ENCODE results near the gene BIRC6.

Gene BIRC6

DNA sequence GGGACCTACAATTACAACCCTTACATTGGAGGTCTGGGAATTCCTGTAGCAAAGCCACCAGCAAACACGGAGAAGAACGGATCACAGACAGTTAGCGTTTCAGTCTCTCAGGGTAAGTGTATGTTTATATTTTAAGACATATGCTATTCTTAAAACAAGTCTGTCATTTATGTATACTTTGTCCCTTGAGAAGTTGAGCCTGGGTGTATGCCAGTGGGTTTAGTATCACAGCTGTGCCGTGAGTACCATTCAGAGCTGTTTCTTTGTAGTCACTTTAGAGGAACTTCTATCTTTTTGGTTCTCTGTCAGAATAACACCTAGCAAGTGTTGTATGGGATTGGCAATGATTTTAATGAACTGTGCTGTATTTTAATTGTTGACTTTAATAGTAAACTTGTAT is 125.6 kb downstream of the BIRC6 start:
- no peak for ATAC-seq
- TF ChIP-seq ISL1 (CRISPR knock-in tag; IDR thresholded peaks at IDR 0.05) (no peak), ZC3H10 (CRISPR knock-in tag; IDR thresholded peaks at IDR 0.05) (no peak), ZNF8 (CRISPR knock-in tag; IDR thresholded peaks at IDR 0.05) (no peak), ZNF565 (CRISPR knock-in tag; conservative IDR thresholded peaks at IDR 0.05; ENCODE audit: low read depth) (no peak), CSDC2 (CRISPR knock-in tag; IDR thresholded peaks at IDR 0.05) (no peak), BACH2 (CRISPR knock-in tag; IDR thresholded peaks at IDR 0.05; ENCODE audit: borderline replicate concordance) (no peak), ZNF70 (CRISPR knock-in tag; IDR thresholded peaks at IDR 0.05) (no peak), TOX (CRISPR knock-in tag; IDR thresholded peaks at IDR 0.05; ENCODE audit: borderline replicate concordance) (no peak), ARNTL (CRISPR knock-in tag; IDR thresholded peaks at IDR 0.05; ENCODE audit: borderline replicate concordance, low read depth) (no peak), ZFP3 (CRISPR knock-in tag; IDR thresholded peaks at IDR 0.05) (no peak), ZFP30 (CRISPR knock-in tag; IDR thresholded peaks at IDR 0.05) (no peak), ESRRG (CRISPR knock-in tag; IDR thresholded peaks at IDR 0.05) (no peak), SNAI2 (CRISPR knock-in tag; IDR thresholded peaks at IDR 0.05) (no peak), GLIS3 (CRISPR knock-in tag; IDR thresholded peaks at IDR 0.05) (no peak), RARB (CRISPR knock-in tag; IDR thresholded peaks at IDR 0.05) (no peak)
- TF ChIP-seq, protein P1, sequence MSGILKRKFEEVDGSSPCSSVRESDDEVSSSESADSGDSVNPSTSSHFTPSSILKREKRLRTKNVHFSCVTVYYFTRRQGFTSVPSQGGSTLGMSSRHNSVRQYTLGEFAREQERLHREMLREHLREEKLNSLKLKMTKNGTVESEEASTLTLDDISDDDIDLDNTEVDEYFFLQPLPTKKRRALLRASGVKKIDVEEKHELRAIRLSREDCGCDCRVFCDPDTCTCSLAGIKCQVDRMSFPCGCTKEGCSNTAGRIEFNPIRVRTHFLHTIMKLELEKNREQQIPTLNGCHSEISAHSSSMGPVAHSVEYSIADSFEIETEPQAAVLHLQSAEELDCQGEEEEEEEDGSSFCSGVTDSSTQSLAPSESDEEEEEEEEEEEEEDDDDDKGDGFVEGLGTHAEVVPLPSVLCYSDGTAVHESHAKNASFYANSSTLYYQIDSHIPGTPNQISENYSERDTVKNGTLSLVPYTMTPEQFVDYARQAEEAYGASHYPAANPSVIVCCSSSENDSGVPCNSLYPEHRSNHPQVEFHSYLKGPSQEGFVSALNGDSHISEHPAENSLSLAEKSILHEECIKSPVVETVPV (CRISPR knock-in tag; IDR thresholded peaks at IDR 0.05) = no peak
- TF ChIP-seq, protein P2, sequence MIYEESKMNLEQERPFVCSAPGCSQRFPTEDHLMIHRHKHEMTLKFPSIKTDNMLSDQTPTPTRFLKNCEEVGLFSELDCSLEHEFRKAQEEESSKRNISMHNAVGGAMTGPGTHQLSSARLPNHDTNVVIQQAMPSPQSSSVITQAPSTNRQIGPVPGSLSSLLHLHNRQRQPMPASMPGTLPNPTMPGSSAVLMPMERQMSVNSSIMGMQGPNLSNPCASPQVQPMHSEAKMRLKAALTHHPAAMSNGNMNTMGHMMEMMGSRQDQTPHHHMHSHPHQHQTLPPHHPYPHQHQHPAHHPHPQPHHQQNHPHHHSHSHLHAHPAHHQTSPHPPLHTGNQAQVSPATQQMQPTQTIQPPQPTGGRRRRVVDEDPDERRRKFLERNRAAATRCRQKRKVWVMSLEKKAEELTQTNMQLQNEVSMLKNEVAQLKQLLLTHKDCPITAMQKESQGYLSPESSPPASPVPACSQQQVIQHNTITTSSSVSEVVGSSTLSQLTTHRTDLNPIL (CRISPR knock-in tag; IDR thresholded peaks at IDR 0.05; ENCODE audit: low read depth) = no peak

DNA sequence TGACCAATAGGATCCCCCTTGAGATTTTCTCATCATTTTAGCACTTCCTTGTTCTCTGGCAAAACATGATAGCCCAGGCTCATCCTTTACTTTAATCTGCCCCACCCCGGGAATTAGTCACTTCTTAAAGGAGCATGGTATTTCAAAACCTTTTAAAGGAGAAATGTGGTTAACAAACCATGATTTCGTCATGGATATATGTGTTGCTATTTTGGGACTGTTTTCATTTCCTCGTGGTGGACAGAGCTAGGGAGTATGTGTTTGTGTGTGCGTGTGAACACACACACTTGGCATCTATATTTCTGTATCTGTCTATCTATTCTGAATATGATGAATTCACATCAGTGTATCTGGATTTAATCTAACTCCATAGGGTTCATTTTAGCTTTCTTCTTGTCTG is 128.1 kb downstream of the BIRC6 start:
- ATAC-seq = peak; percentile 94
- TF ChIP-seq, protein P3, sequence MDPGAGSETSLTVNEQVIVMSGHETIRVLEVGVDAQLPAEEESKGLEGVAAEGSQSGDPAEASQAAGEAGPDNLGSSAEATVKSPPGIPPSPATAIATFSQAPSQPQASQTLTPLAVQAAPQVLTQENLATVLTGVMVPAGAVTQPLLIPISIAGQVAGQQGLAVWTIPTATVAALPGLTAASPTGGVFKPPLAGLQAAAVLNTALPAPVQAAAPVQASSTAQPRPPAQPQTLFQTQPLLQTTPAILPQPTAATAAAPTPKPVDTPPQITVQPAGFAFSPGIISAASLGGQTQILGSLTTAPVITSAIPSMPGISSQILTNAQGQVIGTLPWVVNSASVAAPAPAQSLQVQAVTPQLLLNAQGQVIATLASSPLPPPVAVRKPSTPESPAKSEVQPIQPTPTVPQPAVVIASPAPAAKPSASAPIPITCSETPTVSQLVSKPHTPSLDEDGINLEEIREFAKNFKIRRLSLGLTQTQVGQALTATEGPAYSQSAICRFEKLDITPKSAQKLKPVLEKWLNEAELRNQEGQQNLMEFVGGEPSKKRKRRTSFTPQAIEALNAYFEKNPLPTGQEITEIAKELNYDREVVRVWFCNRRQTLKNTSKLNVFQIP (CRISPR knock-in tag; IDR thresholded peaks at IDR 0.05; ENCODE audit: borderline replicate concordance, low read depth) = no peak
- TF ChIP-seq TCF4 (CRISPR knock-in tag; IDR thresholded peaks at IDR 0.05; ENCODE audit: borderline replicate concordance) (no peak), ISL1 (CRISPR knock-in tag; IDR thresholded peaks at IDR 0.05) (peak; percentile 74), ZNF8 (CRISPR knock-in tag; IDR thresholded peaks at IDR 0.05) (no peak), BACH2 (CRISPR knock-in tag; IDR thresholded peaks at IDR 0.05; ENCODE audit: borderline replicate concordance) (no peak), TOX (CRISPR knock-in tag; IDR thresholded peaks at IDR 0.05; ENCODE audit: borderline replicate concordance) (0 out of 2 replicates have a peak, but pooled peaks have one; percentile 13), ARNTL (CRISPR knock-in tag; IDR thresholded peaks at IDR 0.05; ENCODE audit: borderline replicate concordance, low read depth) (no peak), GLIS3 (CRISPR knock-in tag; IDR thresholded peaks at IDR 0.05) (no peak), OSR1 (CRISPR knock-in tag; IDR thresholded peaks at IDR 0.05) (no peak), ZFP3 (CRISPR knock-in tag; IDR thresholded peaks at IDR 0.05) (no peak), ZNF565 (CRISPR knock-in tag; conservative IDR thresholded peaks at IDR 0.05; ENCODE audit: low read depth) (no peak), ZC3H10 (CRISPR knock-in tag; IDR thresholded peaks at IDR 0.05) (no peak), ESRRG (CRISPR knock-in tag; IDR thresholded peaks at IDR 0.05) (no peak)
- TF ChIP-seq, protein P4, sequence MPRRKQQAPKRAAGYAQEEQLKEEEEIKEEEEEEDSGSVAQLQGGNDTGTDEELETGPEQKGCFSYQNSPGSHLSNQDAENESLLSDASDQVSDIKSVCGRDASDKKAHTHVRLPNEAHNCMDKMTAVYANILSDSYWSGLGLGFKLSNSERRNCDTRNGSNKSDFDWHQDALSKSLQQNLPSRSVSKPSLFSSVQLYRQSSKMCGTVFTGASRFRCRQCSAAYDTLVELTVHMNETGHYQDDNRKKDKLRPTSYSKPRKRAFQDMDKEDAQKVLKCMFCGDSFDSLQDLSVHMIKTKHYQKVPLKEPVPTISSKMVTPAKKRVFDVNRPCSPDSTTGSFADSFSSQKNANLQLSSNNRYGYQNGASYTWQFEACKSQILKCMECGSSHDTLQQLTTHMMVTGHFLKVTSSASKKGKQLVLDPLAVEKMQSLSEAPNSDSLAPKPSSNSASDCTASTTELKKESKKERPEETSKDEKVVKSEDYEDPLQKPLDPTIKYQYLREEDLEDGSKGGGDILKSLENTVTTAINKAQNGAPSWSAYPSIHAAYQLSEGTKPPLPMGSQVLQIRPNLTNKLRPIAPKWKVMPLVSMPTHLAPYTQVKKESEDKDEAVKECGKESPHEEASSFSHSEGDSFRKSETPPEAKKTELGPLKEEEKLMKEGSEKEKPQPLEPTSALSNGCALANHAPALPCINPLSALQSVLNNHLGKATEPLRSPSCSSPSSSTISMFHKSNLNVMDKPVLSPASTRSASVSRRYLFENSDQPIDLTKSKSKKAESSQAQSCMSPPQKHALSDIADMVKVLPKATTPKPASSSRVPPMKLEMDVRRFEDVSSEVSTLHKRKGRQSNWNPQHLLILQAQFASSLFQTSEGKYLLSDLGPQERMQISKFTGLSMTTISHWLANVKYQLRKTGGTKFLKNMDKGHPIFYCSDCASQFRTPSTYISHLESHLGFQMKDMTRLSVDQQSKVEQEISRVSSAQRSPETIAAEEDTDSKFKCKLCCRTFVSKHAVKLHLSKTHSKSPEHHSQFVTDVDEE (CRISPR knock-in tag; IDR thresholded peaks at IDR 0.05) = no peak

DNA sequence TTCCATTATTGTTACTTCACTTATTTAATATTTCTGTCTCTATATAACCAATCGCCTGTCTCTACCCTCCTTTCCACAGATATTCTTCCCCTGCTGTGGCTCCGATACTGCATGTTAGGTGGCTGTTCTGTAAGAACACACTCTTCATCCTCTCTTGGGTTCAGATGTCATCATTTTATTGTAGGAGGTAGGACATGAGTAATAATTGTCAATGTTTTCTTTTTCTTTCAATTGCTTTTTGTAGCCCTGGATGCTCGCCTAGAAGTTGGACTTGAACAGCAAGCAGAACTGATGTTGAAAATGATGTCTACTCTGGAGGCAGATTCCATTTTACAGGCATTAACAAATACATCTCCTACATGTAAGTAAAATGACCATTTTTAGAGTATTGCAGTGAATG is 128.6 kb downstream of the BIRC6 start:
- no peak for ATAC-seq
- 0 out of 2 replicates have a peak, but pooled peaks have one; percentile 2 for TF ChIP-seq TCF4 (CRISPR knock-in tag; IDR thresholded peaks at IDR 0.05; ENCODE audit: borderline replicate concordance)
- no peak for TF ChIP-seq OSR1 (CRISPR knock-in tag; IDR thresholded peaks at IDR 0.05)

DNA sequence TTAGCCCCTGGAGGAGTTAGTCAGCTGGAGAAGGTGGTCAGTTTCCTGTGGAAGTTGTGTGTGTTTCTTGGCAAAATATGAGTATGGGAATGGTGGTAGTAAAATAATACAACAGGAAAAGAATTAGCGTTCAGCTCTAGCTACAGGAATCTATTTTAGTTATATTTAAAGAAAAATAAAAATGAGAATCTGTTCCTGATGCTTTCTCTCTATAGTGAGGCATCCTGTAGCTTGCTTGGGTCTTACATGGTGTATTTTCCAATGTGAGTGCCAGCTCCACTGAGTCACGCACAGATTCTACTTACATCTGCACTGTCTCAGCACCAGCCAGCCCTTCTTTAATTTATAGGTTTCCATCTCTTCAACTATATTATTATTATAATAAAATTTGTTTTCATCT is 132.2 kb downstream of the BIRC6 start:
- ATAC-seq = no peak

More for the DNA sequence above, 132.2 kb downstream of the BIRC6 start:
- TF ChIP-seq ZFP3 (CRISPR knock-in tag; IDR thresholded peaks at IDR 0.05) (no peak), SNAI2 (CRISPR knock-in tag; IDR thresholded peaks at IDR 0.05) (no peak), ZNF8 (CRISPR knock-in tag; IDR thresholded peaks at IDR 0.05) (no peak), ISL1 (CRISPR knock-in tag; IDR thresholded peaks at IDR 0.05) (no peak), OSR1 (CRISPR knock-in tag; IDR thresholded peaks at IDR 0.05) (no peak), RARB (CRISPR knock-in tag; IDR thresholded peaks at IDR 0.05) (no peak)
- TF ChIP-seq, protein P3 (CRISPR knock-in tag; IDR thresholded peaks at IDR 0.05; ENCODE audit: borderline replicate concordance, low read depth) = no peak

All from SK-N-SH treated with all-trans-retinoic acid at 6 μM for 48 hours (cell line).